SHP77 (cell line): ENCODE results near the gene ZFAND3.

Experiments
- DNase-seq, 2 experiments: peaks; one replicate each; lab custom pipeline; 2025; lab: John Stamatoyannopoulos, UW

ZFAND3 gene

GRCh38 chr6:38187325-38187724 is 367.8 kb downstream of the ZFAND3 start:
- DNase-seq: no peak

GRCh38 chr6:38187811-38188590 is 368.5 kb downstream of the ZFAND3 start:
- no peak for DNase-seq

GRCh38 chr6:38188677-38189335 is 369.3 kb downstream of the ZFAND3 start:
- no peak for DNase-seq

GRCh38 chr6:38191418-38191817 is 371.9 kb downstream of the ZFAND3 start:
- no peak for DNase-seq

- no peak for DNase-seq
Observed at GRCh38 chr6:38192011-38192410, 372.5 kb downstream of the ZFAND3 start.

- DNase-seq: no peak
Observed at GRCh38 chr6:38192487-38192886, 373.0 kb downstream of the ZFAND3 start.

- no peak for DNase-seq
Observed at GRCh38 chr6:38193051-38193450, 373.5 kb downstream of the ZFAND3 start.

- DNase-seq: no peak
Observed at GRCh38 chr6:38193481-38194281, 374.2 kb downstream of the ZFAND3 start.

GRCh38 chr6:38194282-38194572 is 374.7 kb downstream of the ZFAND3 start:
- no peak for DNase-seq

GRCh38 chr6:38194589-38194988 is 375.1 kb downstream of the ZFAND3 start:
- DNase-seq: no peak

- DNase-seq: no peak
Observed at GRCh38 chr6:38195113-38195635, 375.6 kb downstream of the ZFAND3 start.

- no peak for DNase-seq
Observed at GRCh38 chr6:38198219-38198618, 378.7 kb downstream of the ZFAND3 start.
